Measurements from ENCODE around the gene CFL1.
"Not testable (repeated sequence)": the region's sequence is repeated elsewhere in the genome, so short reads cannot be mapped to it uniquely, and the experiment has no call there.

Gene CFL1
- long read RNA-seq, donor 1, transcript CFL1-201 (4 exons, 1,234 nt), result major isoform, 421 of 481 reads
- long read RNA-seq, donor 1, transcript CFL1-210 (2 exons, 1,509 nt), result minor isoform, 15 of 481 reads
- long read RNA-seq, donor 1, transcript CFL1-209 (3 exons, 647 nt), result minor isoform, 30 of 481 reads
- long read RNA-seq, donor 1, partial matches to known transcripts, result 13 of 481 reads
- long read RNA-seq, donor 1, other reads (novel, unspliced or antisense), result 0 of 481 reads
- long read RNA-seq, donor 2, transcript CFL1-209 (3 exons, 647 nt), result minor isoform, 22 of 386 reads
- long read RNA-seq, donor 2, transcript CFL1-201 (4 exons, 1,234 nt), result major isoform, 337 of 386 reads
- long read RNA-seq, donor 2, transcript CFL1-210 (2 exons, 1,509 nt), result minor isoform, 10 of 386 reads
- long read RNA-seq, donor 2, partial matches to known transcripts, result 14 of 386 reads
- long read RNA-seq, donor 2, other reads (novel, unspliced or antisense), result 0 of 386 reads
- long read RNA-seq, donor 3, transcript CFL1-201 (4 exons, 1,234 nt), result major isoform, 218 of 259 reads
- long read RNA-seq, donor 3, transcript CFL1-210 (2 exons, 1,509 nt), result minor isoform, 14 of 259 reads
- long read RNA-seq, donor 3, transcript CFL1-209 (3 exons, 647 nt), result minor isoform, 17 of 259 reads
- long read RNA-seq, donor 3, partial matches to known transcripts, result 8 of 259 reads
- long read RNA-seq, donor 3, other reads (novel, unspliced or antisense), result 0 of 259 reads
- long read RNA-seq, donor 4, transcript CFL1-210 (2 exons, 1,509 nt), result minor isoform, 11 of 440 reads
- long read RNA-seq, donor 4, transcript CFL1-209 (3 exons, 647 nt), result minor isoform, 18 of 440 reads
- long read RNA-seq, donor 4, transcript CFL1-201 (4 exons, 1,234 nt), result major isoform, 393 of 440 reads
- long read RNA-seq, donor 4, partial matches to known transcripts, result 14 of 440 reads
- long read RNA-seq, donor 4, other reads (novel, unspliced or antisense), result 0 of 440 reads
- long read RNA-seq, donor 5, transcript CFL1-201 (4 exons, 1,234 nt), result major isoform, 578 of 670 reads
- long read RNA-seq, donor 5, transcript CFL1-210 (2 exons, 1,509 nt), result minor isoform, 7 of 670 reads
- long read RNA-seq, donor 5, transcript CFL1-209 (3 exons, 647 nt), result minor isoform, 36 of 670 reads
- long read RNA-seq, donor 5, partial matches to known transcripts, result 34 of 670 reads
- long read RNA-seq, donor 5, other reads (novel, unspliced or antisense), result 11 of 670 reads
- long read RNA-seq, donor 6, transcript CFL1-209 (3 exons, 647 nt), result minor isoform, 35 of 594 reads
- long read RNA-seq, donor 6, transcript CFL1-210 (2 exons, 1,509 nt), result minor isoform, 13 of 594 reads
- long read RNA-seq, donor 6, transcript CFL1-201 (4 exons, 1,234 nt), result major isoform, 486 of 594 reads
- long read RNA-seq, donor 6, partial matches to known transcripts, result 55 of 594 reads
- long read RNA-seq, donor 6, other reads (novel, unspliced or antisense), result 0 of 594 reads
- long read RNA-seq, donor 7, transcript CFL1-209 (3 exons, 647 nt), result minor isoform, 50 of 861 reads
- long read RNA-seq, donor 7, transcript CFL1-201 (4 exons, 1,234 nt), result major isoform, 767 of 861 reads
- long read RNA-seq, donor 7, transcript CFL1-210 (2 exons, 1,509 nt), result minor isoform, 17 of 861 reads
- long read RNA-seq, donor 7, partial matches to known transcripts, result 24 of 861 reads
- long read RNA-seq, donor 7, other reads (novel, unspliced or antisense), result 0 of 861 reads
- long read RNA-seq, donor 8, transcript CFL1-210 (2 exons, 1,509 nt), result minor isoform, 21 of 488 reads
- long read RNA-seq, donor 8, transcript CFL1-201 (4 exons, 1,234 nt), result major isoform, 413 of 488 reads
- long read RNA-seq, donor 8, transcript CFL1-209 (3 exons, 647 nt), result minor isoform, 27 of 488 reads
- long read RNA-seq, donor 8, partial matches to known transcripts, result 20 of 488 reads
- long read RNA-seq, donor 8, other reads (novel, unspliced or antisense), result 6 of 488 reads

DNA sequence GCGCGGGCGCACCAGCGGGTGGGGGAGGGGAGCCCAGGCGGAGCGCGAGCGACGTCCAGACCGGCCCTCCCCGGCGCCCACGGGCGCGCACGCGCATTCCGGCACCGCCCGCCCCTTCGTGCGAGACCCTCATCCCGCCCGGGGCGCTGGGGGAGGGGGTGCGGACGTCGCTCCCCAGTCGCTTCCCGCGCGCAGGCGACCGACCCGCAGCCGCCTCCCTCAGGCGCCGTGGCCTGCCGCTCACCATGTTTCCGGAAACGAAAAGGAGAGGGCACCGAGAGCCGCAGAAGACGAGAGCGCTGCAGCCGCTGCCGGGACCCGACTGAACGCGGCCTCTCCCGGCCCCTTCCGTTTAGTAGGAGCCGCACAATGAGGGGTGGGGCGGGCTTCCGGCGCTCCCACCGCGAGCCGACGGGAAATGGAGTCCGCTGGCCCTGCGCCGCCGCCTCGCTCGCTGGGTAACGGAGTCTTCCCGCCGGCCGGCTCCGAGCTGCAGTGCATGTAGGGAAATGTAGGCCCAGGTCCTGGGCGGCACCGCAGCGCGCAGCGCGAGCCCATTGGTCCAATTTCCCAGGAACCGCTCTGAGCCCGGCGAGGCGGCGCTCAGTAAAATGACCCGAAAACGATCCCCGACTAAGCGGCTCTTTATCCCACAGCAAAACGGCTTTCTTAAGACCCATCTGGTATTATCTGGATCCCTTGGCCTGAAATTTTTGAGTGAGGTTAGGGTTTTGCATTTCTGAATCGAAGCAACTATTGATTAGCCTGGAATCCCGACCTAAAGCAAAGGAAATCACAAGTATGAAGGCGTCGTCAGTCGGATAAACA is at the start of gene CFL1:
Gene CFL1 (minus strand): TSS at position 328 of the 828 bp plus-strand sequence. CDS start 81 bp downstream, at position 247.
- DNase-seq, result peak; percentile 97

GRCh38 chr11:65906602-65907001 is 48.6 kb upstream of the CFL1 start:
- no peak for DNase-seq

DNA sequence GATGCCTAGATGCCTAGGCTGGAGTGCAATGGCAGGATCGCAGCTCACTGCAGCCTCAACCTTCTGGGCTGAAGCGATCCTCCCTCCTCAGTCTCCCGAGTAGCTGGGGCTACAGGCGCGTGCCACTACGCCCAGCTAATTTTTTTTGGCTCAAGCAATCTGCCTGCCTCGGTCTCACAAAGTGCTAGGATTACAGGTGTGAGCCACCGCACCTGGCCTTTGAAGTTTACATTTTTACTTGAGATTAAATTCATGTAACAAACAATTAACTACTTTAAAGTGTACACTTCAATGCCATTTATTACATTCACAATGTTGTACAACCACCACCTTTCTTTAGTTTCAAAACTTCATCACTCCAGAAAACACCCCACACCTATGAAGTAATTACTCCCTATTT is 45.7 kb upstream of the CFL1 start:
- no peak for DNase-seq

- DNase-seq, result no peak
Measured at GRCh38 chr11:65903068-65903481, 45.1 kb upstream of the CFL1 start.

GRCh38 chr11:65900899-65901180 is 42.9 kb upstream of the CFL1 start:
- DNase-seq, result no peak

DNA sequence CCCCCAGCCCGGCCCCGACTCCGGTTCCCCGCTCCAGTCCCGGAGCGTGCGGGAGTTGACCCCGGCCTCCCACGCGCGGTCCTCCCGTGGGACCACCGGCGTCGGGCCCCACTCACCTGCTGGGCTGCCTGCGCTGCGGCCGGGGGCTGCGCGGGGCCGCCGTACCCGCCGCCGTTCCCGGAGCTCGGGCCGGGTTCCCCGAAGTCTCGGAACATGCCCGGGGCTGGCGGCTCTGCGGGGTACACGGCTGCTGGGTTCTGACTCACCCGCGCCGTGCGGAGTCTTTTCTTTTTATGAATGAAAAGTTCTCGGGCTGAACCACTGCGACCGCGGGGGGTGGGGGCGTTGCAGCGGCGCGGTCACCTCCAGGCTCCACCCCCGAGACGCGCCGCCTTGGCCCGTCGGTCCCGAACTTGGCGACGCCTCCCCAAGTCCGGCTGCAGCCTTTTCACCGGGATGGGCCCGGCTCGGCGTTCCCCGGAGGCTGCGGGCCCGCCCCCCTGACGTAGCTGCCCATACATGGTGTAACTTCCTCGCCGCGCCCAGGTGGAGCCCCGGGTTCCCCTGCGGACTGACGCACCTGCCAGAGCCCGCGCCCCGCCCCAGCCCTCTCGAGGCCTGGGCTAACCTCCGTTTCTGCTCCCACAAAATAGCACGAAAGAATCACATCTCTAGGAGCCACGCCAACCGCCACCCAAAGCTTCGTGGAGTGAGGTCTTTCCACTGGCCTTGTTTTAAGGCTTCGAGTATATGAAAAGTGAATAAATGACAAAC is 42.3 kb upstream of the CFL1 start, which contains the start of gene FOSL1:
Gene FOSL1 (minus strand): TSS at position 264 of the 774 bp plus-strand sequence. CDS start 49 bp downstream, at position 215.
- peak; percentile 71 for DNase-seq

- peak; percentile 49 for DNase-seq
Measured at GRCh38 chr11:65899356-65900124, 41.6 kb upstream of the CFL1 start.

DNA sequence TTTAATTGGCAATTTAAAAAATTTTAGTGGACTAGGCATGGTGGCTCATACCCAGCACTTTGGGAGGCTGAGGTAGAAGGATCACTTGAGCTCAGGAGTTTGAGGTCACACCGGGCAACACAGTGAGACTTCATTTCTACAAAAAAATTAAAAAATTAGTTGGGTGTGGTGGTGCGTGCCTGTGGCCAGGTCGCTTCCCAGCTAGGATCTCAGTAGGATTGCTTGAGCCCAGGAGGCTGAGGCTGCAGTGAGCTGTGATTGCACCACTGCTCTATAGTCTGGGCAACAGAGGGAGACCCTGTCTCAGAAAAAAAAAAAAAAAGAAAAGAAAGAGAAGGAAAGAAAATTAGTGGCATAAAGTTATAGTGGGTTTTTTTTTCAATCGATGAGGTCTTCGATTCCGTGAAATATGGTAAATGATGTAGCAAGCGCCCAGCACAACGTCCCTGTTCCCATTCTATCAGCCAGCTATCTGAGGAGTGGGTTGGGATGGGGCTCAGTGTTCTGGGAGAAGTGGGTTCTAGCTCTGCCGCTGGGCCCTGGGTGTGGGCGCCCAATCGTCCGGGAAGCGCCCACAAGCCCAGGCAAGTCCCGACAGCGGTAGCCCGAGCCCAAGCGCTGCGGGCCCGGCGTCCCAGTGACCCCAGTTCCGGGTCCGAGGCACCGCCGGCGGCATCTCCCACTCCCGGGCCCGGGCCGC is 40.8 kb upstream of the CFL1 start:
- DNase-seq, result no peak

DNA sequence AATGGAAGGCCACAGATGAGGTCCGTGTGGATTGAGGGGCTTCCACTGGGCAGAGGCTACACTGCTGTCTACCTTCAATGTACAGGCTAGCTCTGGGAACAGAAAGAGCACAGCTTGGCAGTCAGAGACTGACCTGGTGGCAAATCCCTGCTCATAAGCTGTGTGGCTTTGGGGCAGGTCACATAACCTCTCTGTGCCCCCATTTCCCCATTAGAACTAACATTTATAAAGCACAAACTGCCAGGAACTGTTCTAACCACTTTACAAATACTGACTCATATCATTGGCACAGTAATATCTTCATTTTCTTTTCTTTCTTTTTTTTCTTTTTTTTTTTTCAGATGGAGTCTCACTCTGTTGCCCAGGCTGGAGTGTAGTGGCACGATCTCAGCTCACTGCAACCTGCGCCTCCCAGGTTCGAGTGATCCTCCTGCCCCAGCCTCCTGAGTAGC is 39.1 kb upstream of the CFL1 start:
- no peak for DNase-seq

DNA sequence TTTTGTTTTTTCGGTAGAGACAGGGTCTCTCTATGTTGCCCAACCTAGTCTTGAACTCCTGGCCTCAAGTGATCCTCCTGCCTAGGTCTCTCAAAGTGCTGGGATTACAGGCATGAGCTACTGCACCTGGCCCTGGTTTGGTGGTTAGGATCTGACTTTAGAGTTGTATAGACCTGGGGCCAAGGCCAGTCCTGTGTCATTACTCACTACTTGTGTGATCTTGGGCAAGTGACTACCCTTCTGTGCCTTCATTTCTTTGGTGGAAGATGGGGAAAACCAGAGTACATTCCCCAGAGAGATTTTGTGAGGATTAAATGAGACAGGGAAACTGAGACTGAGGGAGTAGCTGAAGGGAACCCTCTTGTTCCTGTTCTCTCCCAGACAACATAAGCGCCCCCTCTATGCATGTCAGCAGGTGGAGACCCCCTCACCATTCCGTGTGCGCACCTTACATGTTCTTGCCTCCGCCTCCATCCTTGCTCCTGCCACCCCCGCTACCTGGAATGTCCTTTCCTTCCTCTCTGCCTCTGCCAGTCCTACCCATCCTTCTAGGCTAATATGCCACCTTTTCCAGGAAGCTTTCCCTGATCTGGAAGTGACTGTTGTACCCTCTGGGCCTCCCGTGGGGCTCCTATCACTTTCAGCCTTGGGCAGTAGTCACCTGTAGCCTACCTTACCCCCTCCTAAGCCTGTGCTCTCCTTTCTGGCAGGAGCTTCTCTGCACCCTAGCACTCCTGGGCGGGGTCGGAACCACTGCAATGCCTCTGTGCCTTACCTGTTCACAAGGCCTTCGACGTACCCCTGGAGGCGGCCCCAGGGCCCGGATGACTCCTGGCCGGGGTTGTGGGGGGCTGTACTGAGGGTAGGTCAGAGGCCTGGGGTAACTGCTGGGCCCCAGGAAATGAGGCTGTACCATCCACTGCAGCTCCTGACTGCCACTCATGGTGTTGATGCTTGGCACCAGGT is 38.3 kb upstream of the CFL1 start:
- DNase-seq, result no peak

DNA sequence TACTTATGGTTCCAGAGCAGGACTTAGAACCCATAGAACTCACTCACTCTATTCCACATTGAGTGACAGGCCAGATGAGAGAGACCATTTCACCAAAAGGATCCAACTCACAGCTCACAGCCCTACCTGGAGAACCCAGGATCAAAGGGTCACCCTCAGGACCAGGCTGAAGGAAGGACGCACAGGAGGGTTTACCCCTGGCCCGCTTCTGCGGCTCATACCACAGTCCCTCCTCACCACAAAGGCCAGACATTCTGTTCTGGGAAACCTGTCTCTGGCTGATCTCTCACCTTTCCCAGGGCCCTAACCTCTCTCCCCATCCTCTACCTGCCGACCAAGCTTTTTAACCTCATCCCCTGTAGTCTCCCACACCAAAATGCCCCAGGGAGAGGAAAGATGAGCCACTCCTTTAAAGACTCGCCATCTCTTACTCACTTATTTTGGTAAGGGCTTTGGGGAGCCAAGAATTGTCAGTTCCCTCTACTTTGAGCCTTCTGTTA is 37.6 kb upstream of the CFL1 start:
- no peak for DNase-seq

DNA sequence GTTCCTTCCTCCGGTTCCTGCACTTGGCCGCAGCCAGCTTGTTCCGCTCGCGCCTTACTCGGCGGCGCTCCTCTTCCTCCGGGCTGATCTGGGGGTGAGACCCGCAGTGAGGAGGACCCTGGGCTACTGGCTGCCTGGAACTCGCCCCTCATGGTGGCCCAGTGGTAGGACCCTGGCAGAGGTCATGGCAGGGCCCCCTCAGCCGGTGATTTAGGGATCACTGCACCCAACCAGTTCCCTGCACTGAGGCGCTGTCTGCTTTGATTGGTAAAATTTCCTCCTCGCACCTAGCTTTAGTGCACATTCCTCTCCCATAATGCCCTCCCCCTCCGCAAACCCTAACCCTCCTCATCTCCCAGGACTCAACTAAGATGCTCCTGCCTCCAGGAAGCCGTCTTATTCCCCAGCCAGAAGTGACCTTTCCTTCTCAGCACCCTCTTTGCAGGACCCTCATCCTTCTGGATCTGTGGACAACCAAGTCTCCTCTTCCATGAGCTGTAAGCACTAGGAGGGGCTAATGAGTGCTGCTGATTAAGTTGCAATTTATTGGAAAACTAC is 36.1 kb upstream of the CFL1 start:
- no peak for DNase-seq

GRCh38 chr11:65892661-65893317 is 34.8 kb upstream of the CFL1 start:
- DNase-seq, result no peak

- DNase-seq, result not testable (repeated sequence)
Measured at GRCh38 chr11:65892137-65892540, 34.2 kb upstream of the CFL1 start.
